OCI-LY7 (cell line): ENCODE measurements around the gene TMEM119. TPM values are rescaled to one million over a fixed set of nuclear protein-coding genes. Genes with fewer than 3 reads are reported as not detected.
A peak's percentile ranks its signal among the peaks of the same experiment; 100 is the strongest.
"Not testable (repeated sequence)": the region's sequence is repeated elsewhere in the genome, so short reads cannot be mapped to it uniquely, and the experiment has no call there.

Experiments used
- BruUV-seq: library from RNA; stranded (reverse); fragments of 400-500 nt; replicated peaks from 2 replicates; lab custom pipeline; 2021; lab: Mats Ljungman, UMichigan
- CTCF ChIA-PET: fragments of 300-600 bp; sonication (Branson Sonifier 250); formaldehyde crosslinking; loops from one replicate; lab custom pipeline; 2022; ENCODE audit warnings: antibody characterized with exemption; ENCODE audit not compliant: unreplicated experiment; lab: Charles Lee
- POLR2A ChIA-PET: fragments of 300-600 bp; sonication (Branson Sonifier 250); formaldehyde crosslinking; loops from one replicate; lab custom pipeline; 2022; ENCODE audit warnings: antibody characterized with exemption; lab: Charles Lee
- DNase-seq: peaks from one replicate; pipeline ENCODE4 v3.0.0-alpha.2; 2015; ENCODE audit warnings: low spot score
- H2AFZ ChIP-seq: fragments of 200-600 bp; sonication (generic), shearing (Covaris generic); 2 replicates; pipeline ENCODE4 v1.6.1; 2014; ENCODE audit warnings: mild to moderate bottlenecking, antibody characterized with exemption, low read length, moderate library complexity
- H3K27ac ChIP-seq: fragments of 200-600 bp; sonication (generic); 2 replicates; pipeline ENCODE4 v1.5.1; 2014; ENCODE audit warnings: mixed run types, low read depth, mild to moderate bottlenecking, moderate library complexity, low read length, inconsistent platforms; ENCODE audit not compliant: poor library complexity, severe bottlenecking
- H3K36me3 ChIP-seq: fragments of 200-600 bp; sonication (generic); 2 replicates; pipeline ENCODE4 v1.6.1; 2014; ENCODE audit warnings: mild to moderate bottlenecking, antibody characterized with exemption, low read length, moderate library complexity, mixed read lengths; ENCODE audit not compliant: insufficient read depth
- H3K4me1 ChIP-seq: fragments of 200-600 bp; sonication (generic); 2 replicates; pipeline ENCODE4 v1.5.1; 2014; ENCODE audit warnings: mild to moderate bottlenecking, low read length; ENCODE audit not compliant: insufficient read depth, poor library complexity, severe bottlenecking
- H3K4me2 ChIP-seq: fragments of 200-600 bp; sonication (generic); 2 replicates; pipeline ENCODE4 v1.6.1; 2014; ENCODE audit warnings: mild to moderate bottlenecking, low read length
- H3K4me3 ChIP-seq: fragments of 200-600 bp; sonication (generic); 2 replicates; pipeline ENCODE4 v1.5.1; 2014; ENCODE audit warnings: mild to moderate bottlenecking, low read depth, low read length; ENCODE audit not compliant: poor library complexity, severe bottlenecking
- H3K79me2 ChIP-seq: fragments of 200-600 bp; sonication (generic); 2 replicates; pipeline ENCODE4 v1.6.1; 2016; ENCODE audit warnings: low read depth, mild to moderate bottlenecking, low read length, moderate library complexity, mixed read lengths; ENCODE audit not compliant: insufficient read depth
- H3K9me2 ChIP-seq: fragments of 200-600 bp; sonication (generic); 2 replicates; pipeline ENCODE4 v1.6.1; 2016; ENCODE audit warnings: mild to moderate bottlenecking, low read length, mixed read lengths; ENCODE audit not compliant: insufficient read depth
- H3K9me3 ChIP-seq: fragments of 200-600 bp; sonication (generic); 2 replicates; pipeline ENCODE4 v1.6.1; 2014; ENCODE audit warnings: mild to moderate bottlenecking, mixed run types, low read length, mixed read lengths
- H4K20me1 ChIP-seq: fragments of 200-600 bp; sonication (generic); 2 replicates; pipeline ENCODE4 v1.6.1; 2014; ENCODE audit warnings: mild to moderate bottlenecking, antibody characterized with exemption, low read length, moderate library complexity, mixed read lengths; ENCODE audit not compliant: insufficient read depth
- CTCF ChIP-seq: fragments of 200-600 bp; sonication (generic); conservative IDR thresholded peaks from 2 replicates; pipeline ENCODE4 v1.5.1; 2014; ENCODE audit warnings: mild to moderate bottlenecking, antibody characterized with exemption, low read length, moderate library complexity, mixed read lengths
- EZH2phosphoT487 ChIP-seq: fragments of 200-600 bp; sonication (generic); IDR thresholded peaks from 2 replicates; pipeline ENCODE4 v1.6.1; 2018; ENCODE audit warnings: low read depth, borderline replicate concordance, mild to moderate bottlenecking, mixed run types, antibody characterized with exemption, low read length, moderate library complexity, mixed read lengths
- intact Hi-C: fragments of 100-400 bp; cut with micrococcal nuclease; formaldehyde crosslinking; loops from one replicate; pipeline ENCODE4 v1.10.0; 2022; ENCODE audit not compliant: unreplicated experiment
- total RNA-seq, 2 experiments: library from RNA; depleted of rRNA in 1 of 2; stranded (reverse); fragments of >200 nt in 1 of 2; shearing (Covaris generic) in 1 of 2; gene quantifications; 2 replicates each; pipeline ENCODE4 v1.2.3, GENCODE V29; 2014 to 2022

TMEM119 gene
- total RNA-seq, 2 experiments from 2014 or later, result not detected

GRCh38 chr12:108633081-108633533 lies 35.2 kb upstream of the TMEM119 start:
- DNase-seq, result peak; percentile 24
- intact Hi-C loops, result loop anchor here (1.0 to 10.0 kb wide), 5 partner anchors 9 to 1678 kb away; partner anchors contain the start of genes ALKBH2, TMEM263 and UNG
- Histone ChIP-seq H2AFZ (no peak overlapping the region), H3K4me2 (peak overlapping the region; percentile 77), H3K9me2 (no peaks in the 10 kb centered on the region), H3K9me3 (no peaks in the 10 kb centered on the region), H4K20me1 (no peaks in the 10 kb centered on the region), H3K27ac (peak overlapping the region; percentile 99), H3K4me3 (peak overlapping the region; percentile 75), H3K4me1 (peaks cover 88% of the 10 kb centered on the region), H3K79me2 (peaks cover 28% of the 10 kb centered on the region; the same call in 1 of the 2 replicates), H3K36me3 (peaks cover 5% of the 10 kb centered on the region; the same call in 1 of the 2 replicates)
- TSS peak; percentile 90 for BruUV-seq
- CTCF ChIA-PET, result interaction anchor here (1.2 to 3.5 kb wide), 2 partner anchors 13 to 16 kb away, joined by 3 to 18 read pairs; no protein-coding TSS in a partner anchor
- TF ChIP-seq EZH2phosphoT487 (no peak), CTCF (no peak)
- POLR2A ChIA-PET, result interaction anchor here (0.6 to 17.7 kb wide), 13 partner anchors 9 to 934 kb away, joined by 3 to 330 read pairs (median 6); partner anchors contain the start of genes ISCU and SART3

GRCh38 chr12:108631261-108631660 lies 33.4 kb upstream of the TMEM119 start:
- POLR2A ChIA-PET, result interaction anchor here (1.2 to 17.7 kb wide), 6 partner anchors 10 to 170 kb away, joined by 3 to 330 read pairs (median 56); partner anchors contain the start of genes ISCU and SART3
- CTCF ChIA-PET, H3K9me3 ChIP-seq, BruUV-seq, H3K36me3 ChIP-seq, H4K20me1 ChIP-seq, H3K9me2 ChIP-seq, H2AFZ ChIP-seq, DNase-seq: not testable (repeated sequence)
- Histone ChIP-seq H3K4me2 (peak overlapping the region; percentile 77), H3K4me1 (peaks cover 92% of the 10 kb centered on the region), H3K79me2 (peaks cover 12% of the 10 kb centered on the region; the same call in 1 of the 2 replicates), H3K4me3 (peak overlapping the region; percentile 75), H3K27ac (peak overlapping the region; percentile 99)
- intact Hi-C loops, result loop anchor here (10.0 kb wide), 2 partner anchors 464 to 1676 kb away; partner anchors contain the start of genes ALKBH2, TMEM263 and UNG

GRCh38 chr12:108630481-108631207 lies 32.8 kb upstream of the TMEM119 start:
- Histone ChIP-seq H4K20me1 (no peaks in the 10 kb centered on the region), H3K4me2 (peak overlapping the region; percentile 77), H3K9me3 (no peaks in the 10 kb centered on the region), H3K79me2 (peaks cover 7% of the 10 kb centered on the region; the same call in 1 of the 2 replicates), H3K4me1 (peaks cover 92% of the 10 kb centered on the region), H3K9me2 (no peaks in the 10 kb centered on the region), H3K27ac (peak overlapping the region; percentile 99), H2AFZ (no peak overlapping the region), H3K4me3 (no peak overlapping the region), H3K36me3 (no peaks in the 10 kb centered on the region)
- TF ChIP-seq CTCF, result no peak; the same call in 1 of the 2 replicates
- no peak for TF ChIP-seq EZH2phosphoT487
- no TSS peak for BruUV-seq
- ChIA-PET CTCF (no interaction called here), POLR2A (interaction anchor here (2.2 to 17.7 kb wide), 4 partner anchors 12 to 65 kb away, joined by 6 to 330 read pairs (median 197); partner anchors contain the start of genes ISCU and SART3)
- DNase-seq, result peak; percentile 47
- intact Hi-C loops, result loop anchor here (10.0 kb wide), 2 partner anchors 464 to 1676 kb away; partner anchors contain the start of genes ALKBH2, TMEM263 and UNG
